RPMI8226 (cell line): ENCODE measurements around the gene XXYLT1.
"Not testable (repeated sequence)": the region's sequence is repeated elsewhere in the genome, so short reads cannot be mapped to it uniquely, and the experiment has no call there.

Source experiments
- DNase-seq: peaks from one replicate; pipeline ENCODE4 v3.0.0-alpha.2; 2015

XXYLT1 gene

DNA sequence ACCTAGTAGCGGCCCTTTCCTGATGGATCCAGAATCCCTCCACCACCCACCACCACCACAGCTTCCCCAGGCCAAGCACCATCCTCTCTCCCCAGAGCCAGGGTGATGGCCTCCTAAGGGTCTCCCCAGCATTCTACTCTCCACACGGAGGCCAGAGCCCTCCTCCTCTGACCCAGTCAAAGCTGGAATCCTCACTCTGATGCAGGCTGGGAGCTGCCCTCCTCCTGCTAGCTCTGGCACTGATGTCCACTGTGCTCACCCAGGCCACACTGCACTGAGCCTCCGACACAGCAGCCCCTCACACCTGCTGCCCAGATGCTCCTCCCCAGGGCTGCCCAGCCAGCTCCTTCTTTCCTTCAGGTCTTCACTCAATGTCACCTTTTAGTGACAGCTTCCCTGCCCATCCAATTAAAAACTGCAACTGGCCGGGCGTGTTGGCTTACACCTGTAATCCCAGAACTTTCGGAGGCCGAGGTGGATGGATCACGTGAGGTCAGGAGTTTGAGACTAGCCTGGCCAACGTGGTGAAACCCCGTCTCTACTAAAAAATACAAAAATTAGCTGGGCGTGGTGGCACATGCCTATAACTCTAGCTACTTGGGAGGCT is 21.0 kb downstream of the XXYLT1 start:
- DNase-seq: no peak

GRCh38 chr3:195249057-195249770 is 21.7 kb downstream of the XXYLT1 start:
- no peak for DNase-seq

- no peak for DNase-seq
Observed at GRCh38 chr3:195248281-195248680, 22.7 kb downstream of the XXYLT1 start.

DNA sequence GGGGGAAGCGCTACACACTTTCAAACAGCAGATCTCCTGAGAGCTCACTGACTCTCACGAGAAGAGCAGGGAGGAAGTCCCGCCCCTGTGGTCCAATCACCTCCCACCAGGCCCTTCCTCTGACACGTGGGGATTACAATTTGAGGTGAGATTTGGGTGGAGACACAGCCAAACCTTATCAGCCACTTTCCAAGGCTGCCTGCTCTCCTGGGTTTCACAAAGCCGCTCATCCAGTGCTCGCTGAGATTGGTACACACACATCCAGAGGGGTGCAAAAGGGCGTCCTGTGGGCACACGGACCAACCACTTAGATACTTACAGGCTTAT is 23.1 kb downstream of the XXYLT1 start:
- no peak for DNase-seq

- no peak for DNase-seq
Observed at GRCh38 chr3:195247086-195247862, 23.7 kb downstream of the XXYLT1 start.

DNA sequence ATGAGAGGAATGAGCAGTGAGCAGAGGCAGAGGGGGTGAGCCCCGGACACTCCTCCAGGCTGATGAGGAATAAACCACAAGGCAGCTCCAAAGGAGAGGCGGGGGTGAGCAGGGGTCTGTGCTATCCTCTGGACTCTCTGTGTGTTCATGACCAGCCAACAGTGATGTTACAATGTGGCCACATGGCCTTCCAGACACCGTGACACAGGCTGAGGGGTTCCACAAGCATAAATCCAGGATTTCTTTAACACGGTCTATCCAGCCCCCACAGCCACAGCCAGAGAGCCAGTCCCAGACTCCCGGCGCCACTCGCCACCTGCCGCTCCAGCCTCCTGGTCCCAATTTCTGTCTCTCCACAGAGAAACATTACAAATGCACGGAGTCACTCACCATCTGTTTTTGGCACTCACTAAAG is 24.4 kb downstream of the XXYLT1 start:
- no peak for DNase-seq

GRCh38 chr3:195245531-195245951 is 25.4 kb downstream of the XXYLT1 start:
- no peak for DNase-seq

- DNase-seq: peak; percentile 1
Observed at GRCh38 chr3:195241592-195242355, 29.2 kb downstream of the XXYLT1 start.

GRCh38 chr3:195240939-195241338 is 30.0 kb downstream of the XXYLT1 start:
- peak; percentile 24 for DNase-seq

DNA sequence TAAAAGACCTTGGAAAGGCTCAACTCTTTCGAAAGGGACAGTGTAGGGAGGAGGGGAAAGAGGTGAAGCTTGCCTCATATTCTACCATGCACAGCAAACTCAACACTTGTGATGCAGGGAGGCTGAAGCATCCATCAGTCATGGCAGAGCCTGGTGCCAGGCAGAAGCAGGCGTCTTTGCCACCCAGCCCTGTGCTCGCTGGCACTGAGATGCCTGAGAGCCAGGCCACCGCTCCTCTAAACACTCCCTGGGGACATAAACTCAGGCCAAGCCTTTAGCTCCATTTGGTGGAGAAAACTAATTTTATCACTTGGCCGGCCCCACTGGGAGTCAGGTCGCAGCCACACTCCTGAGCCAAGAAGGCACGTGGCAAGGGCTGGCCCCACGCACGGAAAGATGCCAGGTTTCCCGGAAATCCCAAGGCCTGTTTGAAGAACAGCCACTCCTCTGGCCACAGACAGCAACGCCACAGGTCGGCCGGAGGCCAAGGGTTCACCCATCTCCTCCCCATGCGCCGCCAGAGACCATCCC is 30.7 kb downstream of the XXYLT1 start:
- DNase-seq: peak; percentile 0

GRCh38 chr3:195239121-195239520 is 31.8 kb downstream of the XXYLT1 start:
- DNase-seq: peak; percentile 1

- peak; percentile 0 for DNase-seq
Observed at GRCh38 chr3:195238586-195239118, 32.3 kb downstream of the XXYLT1 start.

GRCh38 chr3:195238081-195238571 is 32.8 kb downstream of the XXYLT1 start:
- DNase-seq: peak; percentile 0

DNA sequence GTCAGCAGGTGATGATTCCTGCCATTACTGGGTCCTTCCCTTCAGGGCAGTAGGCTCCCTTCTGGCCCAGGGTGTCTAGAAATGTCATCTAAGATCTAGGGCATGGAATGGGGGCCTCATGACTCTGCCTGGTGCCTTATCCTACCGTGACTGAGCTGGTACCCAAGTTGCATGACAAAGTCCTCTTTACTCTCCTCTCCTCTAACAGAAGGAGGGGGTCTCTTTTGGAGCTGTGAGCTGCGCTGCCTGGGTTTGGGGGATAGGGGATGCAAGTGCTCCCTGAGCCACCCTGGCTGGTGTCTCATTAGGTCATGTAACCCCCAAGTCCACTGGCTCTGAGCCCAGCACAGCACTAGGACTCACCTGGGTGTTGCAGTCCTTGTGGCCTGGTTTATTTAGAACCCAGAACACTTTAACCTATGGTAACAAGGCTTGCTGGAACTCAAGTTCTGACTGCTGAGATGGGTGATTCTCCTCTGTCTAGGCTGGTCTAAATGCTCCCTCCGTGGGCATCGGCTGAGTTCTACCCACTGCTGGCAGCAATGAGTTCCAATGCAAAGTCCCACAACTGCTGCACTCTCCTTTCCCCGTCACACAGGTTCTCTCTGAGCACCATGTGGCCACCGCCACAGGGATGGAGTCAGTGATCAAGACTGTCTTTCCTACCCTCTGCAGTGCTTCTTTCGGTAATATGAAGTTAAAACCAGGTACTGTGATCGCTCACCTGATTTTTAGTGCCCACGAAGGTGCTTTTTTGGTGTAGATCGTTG is 34.0 kb downstream of the XXYLT1 start:
- DNase-seq: peak; percentile 1

DNA sequence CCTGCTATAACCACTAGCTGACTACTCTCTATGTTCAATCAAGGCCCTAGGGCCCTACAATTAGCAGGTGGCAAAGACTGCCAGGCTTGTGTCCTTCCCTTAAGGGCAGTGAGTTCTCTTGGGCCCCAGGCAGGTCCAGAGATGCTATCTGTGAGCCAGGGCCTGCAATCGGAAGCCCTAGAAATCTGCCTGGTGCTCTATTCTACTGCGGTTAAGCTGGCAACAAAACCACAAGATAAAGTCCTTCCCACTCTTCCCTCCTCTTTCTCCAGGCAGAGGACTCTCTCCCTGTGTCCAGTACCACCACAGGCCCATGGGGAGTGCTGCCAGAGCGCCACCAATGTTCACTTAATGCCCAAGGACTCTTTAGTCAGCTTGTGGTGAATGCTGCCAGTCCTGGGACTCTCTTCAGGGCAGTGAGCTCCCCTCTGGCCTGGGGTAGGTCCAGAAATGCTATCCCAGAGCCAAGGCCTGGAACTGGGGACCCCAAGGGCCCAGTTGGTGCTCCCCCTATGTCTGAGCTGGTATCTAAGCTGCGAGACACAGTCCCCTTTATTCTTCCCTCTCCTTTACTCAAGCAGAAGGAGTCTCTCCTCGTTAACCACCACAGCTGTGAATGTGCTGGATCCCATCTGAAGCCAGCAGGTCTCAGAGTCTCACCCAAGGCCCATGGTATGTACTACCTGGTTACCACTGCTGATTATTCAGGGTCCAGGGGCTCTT is 34.7 kb downstream of the XXYLT1 start:
- DNase-seq: no peak

DNA sequence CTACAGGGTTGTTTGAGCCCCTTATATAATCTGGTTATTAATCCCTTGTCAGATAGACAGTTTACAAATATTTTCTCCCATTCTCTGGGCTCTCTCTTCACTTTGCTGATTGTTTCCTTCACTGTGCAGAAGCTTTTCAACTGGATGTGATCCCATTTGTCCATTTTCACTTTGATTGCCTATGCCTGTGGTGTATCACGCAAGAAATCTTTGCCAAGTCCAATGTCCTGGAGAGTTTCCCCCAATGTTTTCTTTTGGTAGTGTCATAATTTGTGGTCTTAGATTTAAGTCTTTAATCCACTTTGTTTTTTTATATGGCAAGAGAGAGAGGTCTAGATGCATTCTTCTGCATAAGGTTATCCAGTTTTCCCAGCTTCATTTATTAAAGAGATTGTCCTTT is 40.7 kb downstream of the XXYLT1 start:
- DNase-seq: no peak

- DNase-seq: not testable (repeated sequence)
Observed at GRCh38 chr3:195228886-195229285, 42.1 kb downstream of the XXYLT1 start.

- no peak for DNase-seq
Observed at GRCh38 chr3:195227871-195228270, 43.1 kb downstream of the XXYLT1 start.

DNA sequence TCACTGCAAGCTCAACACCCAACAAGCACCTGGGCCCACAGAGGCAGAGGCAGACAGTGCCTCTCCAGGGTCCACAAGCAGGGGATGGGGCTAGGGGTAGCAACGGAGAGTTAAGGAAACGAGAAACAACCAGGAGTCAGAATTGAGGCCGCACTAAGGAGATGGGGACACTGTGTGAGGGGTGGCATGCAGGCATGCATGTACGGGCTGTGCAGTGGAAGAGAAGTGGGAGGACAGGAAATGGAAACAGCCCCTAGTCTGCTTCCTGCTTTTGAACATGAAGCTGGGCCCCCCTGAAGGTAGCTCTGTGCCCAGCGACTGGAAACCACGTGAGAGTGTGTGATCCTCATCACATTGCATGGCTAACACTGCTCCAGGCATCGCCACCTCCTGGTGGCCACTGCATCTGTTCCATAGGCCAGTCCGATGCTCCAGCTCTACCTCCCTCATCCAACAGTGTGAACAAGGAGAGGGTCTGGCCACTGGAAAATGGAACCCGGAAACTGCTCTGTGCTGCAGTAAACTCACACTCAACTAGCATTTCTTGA is 44.0 kb downstream of the XXYLT1 start:
- no peak for DNase-seq

- no peak for DNase-seq
Observed at GRCh38 chr3:195226445-195226844, 44.5 kb downstream of the XXYLT1 start.
